NCI-H146 treated with DMSO at 0.1 percent for 48 hours (cell line): ENCODE measurements around the gene PUM2.

Experiments used
- DNase-seq: peaks from one replicate; lab custom pipeline; 2025; ENCODE audit not compliant: unreplicated experiment; lab: John Stamatoyannopoulos, UW

The PUM2 gene

GRCh38 chr2:20219763-20220380 lies 130.8 kb downstream of the PUM2 start:
- no peak for DNase-seq

GRCh38 chr2:20218331-20219320 lies 132.0 kb downstream of the PUM2 start:
- no peak for DNase-seq

- no peak for DNase-seq
Observed at GRCh38 chr2:20217041-20217970, 133.3 kb downstream of the PUM2 start.

- no peak for DNase-seq
Observed at GRCh38 chr2:20216130-20217025, 134.3 kb downstream of the PUM2 start.

- no peak for DNase-seq
Observed at GRCh38 chr2:20215183-20216040, 135.2 kb downstream of the PUM2 start.

- DNase-seq = no peak
Observed at GRCh38 chr2:20214566-20215182, 136.0 kb downstream of the PUM2 start.

- DNase-seq = no peak
Observed at GRCh38 chr2:20213651-20214565, 136.7 kb downstream of the PUM2 start.

- DNase-seq = no peak
Observed at GRCh38 chr2:20212871-20213503, 137.7 kb downstream of the PUM2 start.

GRCh38 chr2:20212459-20212870 lies 138.2 kb downstream of the PUM2 start:
- no peak for DNase-seq

- no peak for DNase-seq
Observed at GRCh38 chr2:20211860-20212458, 138.7 kb downstream of the PUM2 start.

GRCh38 chr2:20211420-20211819 lies 139.2 kb downstream of the PUM2 start:
- no peak for DNase-seq

- DNase-seq = no peak
Observed at GRCh38 chr2:20210462-20210861, 140.2 kb downstream of the PUM2 start.

- no peak for DNase-seq
Observed at GRCh38 chr2:20209373-20210109, 141.1 kb downstream of the PUM2 start.

GRCh38 chr2:20208476-20208859 lies 142.2 kb downstream of the PUM2 start:
- no peak for DNase-seq

GRCh38 chr2:20207051-20207450 lies 143.6 kb downstream of the PUM2 start:
- no peak for DNase-seq

GRCh38 chr2:20205915-20206524 lies 144.6 kb downstream of the PUM2 start:
- DNase-seq = no peak
